D721Med (cell line): ENCODE measurements around the gene AVL9.

Source experiments
- DNase-seq: peaks from one replicate; pipeline ENCODE4 v3.0.0; 2011; ENCODE audit warnings: low spot score; ENCODE audit not compliant: insufficient read length
- FAIRE-seq: peaks from 2 replicates; lab custom pipeline; 2011; peaks lifted over from hg19 to GRCh38; lab: Jason Lieb, UNC
- TF ChIP-seq, protein P1 (sequence below): IDR thresholded peaks from 2 replicates; pipeline ENCODE4 v1.5.1; 2012; ENCODE audit warnings: mild to moderate bottlenecking, control low read depth; ENCODE audit not compliant: insufficient read depth; ENCODE audit errors: missing control alignments

Gene AVL9

DNA sequence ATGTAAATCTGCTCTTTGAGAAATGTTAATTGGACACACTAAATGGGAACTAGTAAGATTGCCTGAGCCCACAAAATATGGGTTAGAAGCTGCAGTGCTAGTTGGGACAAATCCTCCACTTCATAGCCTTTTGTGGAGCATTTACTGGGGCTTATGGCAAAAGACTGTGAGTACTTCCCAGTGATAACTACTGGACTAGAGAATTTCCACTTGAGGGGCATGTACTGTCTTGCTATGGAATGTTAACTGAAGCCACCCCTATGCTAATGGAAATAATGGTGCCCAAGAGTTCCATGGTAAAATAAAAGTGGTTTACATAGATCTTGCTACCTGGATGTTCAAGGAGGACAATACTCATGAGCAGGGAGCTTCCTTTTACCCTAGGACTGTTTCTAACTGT, 29.3 kb downstream of the AVL9 start:
- no peak for DNase-seq
- TF ChIP-seq, protein P1, sequence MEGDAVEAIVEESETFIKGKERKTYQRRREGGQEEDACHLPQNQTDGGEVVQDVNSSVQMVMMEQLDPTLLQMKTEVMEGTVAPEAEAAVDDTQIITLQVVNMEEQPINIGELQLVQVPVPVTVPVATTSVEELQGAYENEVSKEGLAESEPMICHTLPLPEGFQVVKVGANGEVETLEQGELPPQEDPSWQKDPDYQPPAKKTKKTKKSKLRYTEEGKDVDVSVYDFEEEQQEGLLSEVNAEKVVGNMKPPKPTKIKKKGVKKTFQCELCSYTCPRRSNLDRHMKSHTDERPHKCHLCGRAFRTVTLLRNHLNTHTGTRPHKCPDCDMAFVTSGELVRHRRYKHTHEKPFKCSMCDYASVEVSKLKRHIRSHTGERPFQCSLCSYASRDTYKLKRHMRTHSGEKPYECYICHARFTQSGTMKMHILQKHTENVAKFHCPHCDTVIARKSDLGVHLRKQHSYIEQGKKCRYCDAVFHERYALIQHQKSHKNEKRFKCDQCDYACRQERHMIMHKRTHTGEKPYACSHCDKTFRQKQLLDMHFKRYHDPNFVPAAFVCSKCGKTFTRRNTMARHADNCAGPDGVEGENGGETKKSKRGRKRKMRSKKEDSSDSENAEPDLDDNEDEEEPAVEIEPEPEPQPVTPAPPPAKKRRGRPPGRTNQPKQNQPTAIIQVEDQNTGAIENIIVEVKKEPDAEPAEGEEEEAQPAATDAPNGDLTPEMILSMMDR, result no peak
- no peak for FAIRE-seq

DNA sequence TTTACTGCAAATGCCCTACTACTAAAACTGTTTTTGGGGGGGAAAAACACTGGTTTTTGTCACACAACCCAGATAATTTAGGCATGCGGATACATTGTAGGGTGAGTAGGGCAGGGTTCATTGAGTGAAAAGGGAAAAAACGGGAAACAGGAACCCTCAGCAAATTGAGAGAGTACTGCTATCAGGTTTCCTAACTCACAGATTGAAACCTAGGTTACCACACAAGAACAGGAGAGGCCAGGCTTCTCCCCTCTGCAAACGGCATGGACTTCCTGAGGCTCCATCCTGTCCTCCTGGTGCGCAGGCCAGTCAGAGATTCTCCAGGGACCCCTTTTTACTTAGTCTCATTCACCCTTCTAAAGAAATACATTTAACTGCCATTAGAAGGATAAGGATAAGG, 30.6 kb downstream of the AVL9 start:
- no peak for FAIRE-seq
- TF ChIP-seq, protein P1, result no peak

DNA sequence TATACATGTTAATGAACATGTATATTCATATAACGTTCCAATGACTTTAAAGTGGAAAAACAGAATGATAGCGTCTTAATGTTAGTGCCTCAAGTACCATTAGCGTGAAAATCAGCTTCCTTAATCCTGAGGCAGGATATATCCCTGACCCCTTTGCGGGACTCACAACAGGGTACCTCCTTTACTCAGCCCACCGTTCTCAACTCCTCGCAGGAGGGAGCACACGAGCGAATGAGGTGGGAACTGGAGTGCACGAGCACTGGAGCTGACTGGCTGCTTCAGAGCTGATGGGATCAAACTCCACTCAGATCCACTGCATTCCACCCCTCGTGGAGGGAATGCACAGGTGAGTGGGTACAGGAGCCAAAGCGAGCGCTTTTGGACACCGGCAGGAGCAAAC, 36.1 kb downstream of the AVL9 start:
- no peak for DNase-seq
- no peak for FAIRE-seq
- TF ChIP-seq, protein P1, result no peak

More for the DNA sequence above, 30.6 kb downstream of the AVL9 start:
- no peak for DNase-seq

DNA sequence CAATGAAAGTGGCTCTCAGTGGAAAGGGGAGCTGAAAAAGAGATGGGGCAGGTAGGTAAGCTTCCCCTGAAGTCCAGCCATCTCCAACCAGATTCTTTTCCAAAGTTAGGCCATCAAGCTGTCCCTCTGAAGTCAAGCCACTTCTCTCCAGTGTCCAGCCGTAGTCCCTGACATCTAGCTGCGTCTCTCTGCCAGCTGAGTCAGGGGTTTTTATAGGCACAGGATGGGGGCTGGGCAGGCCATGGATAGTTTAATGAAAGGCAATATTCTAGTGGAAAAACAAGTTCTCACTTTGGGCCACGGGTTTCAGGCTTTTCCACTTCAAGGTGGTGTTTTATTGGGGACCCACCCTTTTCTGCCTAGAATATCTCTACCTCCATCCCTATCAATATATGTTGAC, 36.8 kb downstream of the AVL9 start:
- no peak for FAIRE-seq
- TF ChIP-seq, protein P1, result no peak
- DNase-seq, result no peak

DNA sequence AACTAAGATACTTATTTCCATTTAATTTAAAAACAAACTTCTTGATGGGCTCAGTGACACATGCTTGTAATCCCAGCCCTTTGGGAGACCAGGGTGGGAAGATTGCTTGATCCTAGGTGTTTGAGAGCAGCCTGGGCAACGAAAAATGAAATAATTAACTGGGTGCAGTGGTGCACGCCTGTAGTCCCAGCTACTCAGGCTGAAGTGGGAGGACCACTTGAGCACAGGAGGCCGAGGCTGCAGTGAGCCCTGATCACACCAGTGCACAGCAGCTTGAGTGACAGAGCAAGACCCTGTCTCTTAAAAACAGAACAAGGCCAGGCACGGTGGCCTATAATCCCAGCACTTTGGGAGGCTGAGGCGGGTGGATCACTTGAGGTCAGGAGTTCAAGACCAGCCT, 37.4 kb downstream of the AVL9 start:
- TF ChIP-seq, protein P1, result no peak
- FAIRE-seq, result no peak

DNA sequence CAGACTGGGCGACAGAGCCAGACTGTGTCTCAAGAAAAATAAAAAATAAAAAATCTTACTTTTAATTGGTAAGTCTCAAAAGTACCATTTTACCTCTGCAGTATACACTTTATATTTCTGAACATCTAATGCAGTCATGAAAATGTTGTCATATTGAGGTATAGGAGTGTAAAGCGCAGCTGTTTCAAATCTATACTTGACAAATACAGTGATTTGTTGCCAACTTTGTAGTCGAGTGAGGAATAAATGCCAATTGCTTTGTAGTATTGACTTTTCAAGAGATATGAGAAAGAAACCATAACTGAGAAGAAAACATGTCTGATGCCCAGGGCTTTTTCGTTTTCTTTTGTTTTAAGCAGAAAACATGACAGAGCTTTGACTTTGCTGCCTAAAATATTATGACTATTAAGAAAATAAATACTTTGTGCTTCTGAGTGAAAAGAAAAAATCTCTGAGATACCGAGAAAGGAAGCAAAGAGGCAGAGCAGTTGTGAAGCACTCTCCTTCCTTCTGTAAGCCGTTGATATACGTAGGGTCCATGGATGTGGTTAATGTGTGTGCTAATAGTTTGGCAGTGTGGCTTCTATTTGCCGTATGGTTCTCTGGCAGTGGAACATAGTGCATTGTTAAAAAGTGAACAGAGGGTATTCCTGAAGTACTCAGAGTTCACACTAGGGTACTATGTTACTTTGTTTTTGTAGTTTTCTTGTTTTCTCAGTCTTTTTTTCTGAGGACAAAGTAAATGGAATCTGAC, 38.2 kb downstream of the AVL9 start:
- DNase-seq, result no peak

More for the DNA sequence above, 37.4 kb downstream of the AVL9 start:
- DNase-seq, result no peak

More for the DNA sequence above, 38.2 kb downstream of the AVL9 start:
- TF ChIP-seq, protein P1, result no peak
- FAIRE-seq, result no peak
